Measurements from ENCODE around the gene PTPRJ. TPM values are rescaled to one million over a fixed set of nuclear protein-coding genes. Genes with fewer than 3 reads are reported as not detected.

Gene PTPRJ
- total RNA-seq, 1 donor: 6.6 TPM

DNA sequence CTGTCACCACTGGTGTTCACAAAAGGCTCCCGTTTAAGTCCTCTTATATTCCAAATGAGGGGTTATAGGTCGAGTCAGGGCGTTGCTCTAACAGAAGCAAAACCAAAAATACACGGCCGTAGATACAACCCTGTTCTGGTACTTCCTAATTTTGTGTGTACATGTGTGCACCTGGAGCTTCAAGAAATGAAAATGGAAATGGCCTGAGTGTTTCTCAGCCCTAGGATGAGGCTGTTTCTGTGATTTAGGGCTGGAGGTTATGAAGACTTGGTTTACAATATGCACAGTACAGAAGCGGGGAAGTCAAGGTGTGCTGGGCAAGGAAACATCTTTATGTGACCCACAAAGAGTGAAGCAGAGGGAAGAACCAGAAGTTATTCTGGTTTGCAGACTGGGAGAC is 125.8 kb downstream of the PTPRJ start:
- TF ChIP-seq, protein P1, sequence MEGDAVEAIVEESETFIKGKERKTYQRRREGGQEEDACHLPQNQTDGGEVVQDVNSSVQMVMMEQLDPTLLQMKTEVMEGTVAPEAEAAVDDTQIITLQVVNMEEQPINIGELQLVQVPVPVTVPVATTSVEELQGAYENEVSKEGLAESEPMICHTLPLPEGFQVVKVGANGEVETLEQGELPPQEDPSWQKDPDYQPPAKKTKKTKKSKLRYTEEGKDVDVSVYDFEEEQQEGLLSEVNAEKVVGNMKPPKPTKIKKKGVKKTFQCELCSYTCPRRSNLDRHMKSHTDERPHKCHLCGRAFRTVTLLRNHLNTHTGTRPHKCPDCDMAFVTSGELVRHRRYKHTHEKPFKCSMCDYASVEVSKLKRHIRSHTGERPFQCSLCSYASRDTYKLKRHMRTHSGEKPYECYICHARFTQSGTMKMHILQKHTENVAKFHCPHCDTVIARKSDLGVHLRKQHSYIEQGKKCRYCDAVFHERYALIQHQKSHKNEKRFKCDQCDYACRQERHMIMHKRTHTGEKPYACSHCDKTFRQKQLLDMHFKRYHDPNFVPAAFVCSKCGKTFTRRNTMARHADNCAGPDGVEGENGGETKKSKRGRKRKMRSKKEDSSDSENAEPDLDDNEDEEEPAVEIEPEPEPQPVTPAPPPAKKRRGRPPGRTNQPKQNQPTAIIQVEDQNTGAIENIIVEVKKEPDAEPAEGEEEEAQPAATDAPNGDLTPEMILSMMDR (IDR thresholded peaks at IDR 0.05; ENCODE audit: insufficient read depth, low read length): no peak
- no peak overlapping the region for H3K4me3 ChIP-seq (ENCODE audit: low read depth, low read length)
- DNase-seq (ENCODE audit: low read depth): no peak

DNA sequence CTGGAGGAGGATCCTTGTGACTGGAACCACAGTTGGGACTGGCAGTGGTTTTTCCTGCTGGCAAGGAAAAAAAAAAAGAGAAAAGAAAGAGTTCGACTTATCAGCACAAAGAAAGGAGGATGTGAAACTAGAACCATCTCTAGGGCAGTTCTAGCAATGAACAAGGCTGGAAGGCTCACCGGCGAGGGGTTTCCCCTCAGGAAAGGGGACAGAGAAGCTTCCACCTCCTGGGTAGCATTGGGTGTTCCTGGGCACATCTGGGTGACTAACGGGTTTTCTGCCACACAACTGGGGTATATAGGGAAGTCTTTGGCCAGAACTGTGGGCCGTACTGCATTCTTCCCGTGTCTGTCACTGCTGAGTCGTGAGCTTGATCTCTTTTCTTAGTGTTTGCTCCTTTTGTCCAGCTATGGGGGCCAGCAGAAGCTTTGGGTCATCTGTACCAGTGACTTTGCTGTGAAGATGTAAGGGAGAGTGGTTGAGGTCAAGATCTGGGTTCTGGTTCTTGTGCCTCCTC is 126.9 kb downstream of the PTPRJ start:
- TF ChIP-seq, protein P1 (IDR thresholded peaks at IDR 0.05; ENCODE audit: insufficient read depth, low read length): no peak
- peak; percentile 48 for DNase-seq (ENCODE audit: low read depth)
- H3K4me3 ChIP-seq (ENCODE audit: low read depth, low read length): no peak overlapping the region

DNA sequence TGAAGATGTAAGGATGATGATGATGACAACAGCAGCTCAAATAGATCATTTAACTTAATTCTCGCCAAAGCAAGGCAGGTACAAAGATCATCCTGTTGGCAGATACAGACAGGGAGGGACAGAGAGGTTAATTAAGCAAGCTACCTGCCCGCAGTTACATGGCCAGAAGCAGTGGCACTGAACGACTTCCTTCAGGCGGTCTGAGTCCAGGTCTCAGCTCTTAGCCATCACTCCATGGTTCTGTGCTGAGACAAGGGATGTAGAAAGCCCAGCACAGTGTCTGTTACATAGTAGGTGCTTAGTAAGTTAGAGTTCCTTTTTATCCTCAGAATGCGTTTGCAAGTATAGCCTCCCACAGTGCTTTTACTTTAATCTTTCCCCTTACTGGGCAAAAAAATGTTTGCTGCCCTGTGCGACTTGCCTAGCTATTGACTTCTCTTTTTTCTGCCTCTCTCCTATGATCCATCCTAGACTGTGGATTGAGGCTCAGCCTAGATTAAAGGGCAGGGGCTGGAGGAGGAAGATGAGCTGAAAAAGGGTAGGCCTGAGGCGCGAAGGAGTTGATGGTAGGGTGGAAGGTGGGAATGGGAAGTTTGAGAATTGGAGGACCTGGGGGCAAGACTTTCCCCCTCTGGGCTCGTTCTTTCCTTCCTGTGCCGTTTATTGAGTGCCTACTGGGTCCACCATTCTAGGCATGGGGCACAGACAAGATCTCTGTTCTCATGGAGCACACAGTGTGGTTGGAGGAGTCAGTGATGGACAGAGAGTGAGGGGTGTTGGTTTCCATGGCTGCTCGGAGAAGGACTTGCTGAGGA is 128.1 kb downstream of the PTPRJ start:
- H3K4me3 ChIP-seq (ENCODE audit: low read depth, low read length): no peak overlapping the region
- TF ChIP-seq, protein P1 (IDR thresholded peaks at IDR 0.05; ENCODE audit: insufficient read depth, low read length): no peak
- DNase-seq (ENCODE audit: low read depth): no peak

DNA sequence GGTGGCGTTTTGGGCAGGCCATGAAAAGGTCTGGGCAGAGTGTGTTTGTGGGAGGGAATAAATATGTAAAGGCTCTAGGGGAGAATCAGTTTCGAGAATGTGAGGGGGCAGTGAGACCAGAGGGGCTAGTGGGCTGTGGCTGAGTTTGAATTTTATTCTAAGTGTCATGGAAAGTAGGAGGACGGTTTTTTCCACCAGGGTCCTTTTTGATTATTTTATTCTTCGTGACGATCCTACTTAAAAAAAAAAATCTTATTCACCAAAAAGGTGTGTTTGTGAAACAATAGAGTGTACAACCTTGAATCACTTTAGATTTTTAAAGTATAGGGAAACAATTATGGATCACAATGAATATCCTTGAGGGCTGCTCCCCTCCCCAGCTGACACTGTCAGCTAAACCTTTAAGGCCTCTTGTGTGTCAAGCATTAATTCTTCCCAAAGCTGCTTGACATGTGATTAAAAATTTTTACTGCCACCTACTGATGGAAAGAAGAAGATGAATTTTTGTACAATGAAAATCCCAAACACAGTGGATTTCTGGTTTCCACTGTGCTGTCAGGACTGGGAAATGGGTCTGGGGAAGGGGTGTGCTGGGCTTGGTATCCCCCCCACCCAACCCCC is 128.8 kb downstream of the PTPRJ start:
- TF ChIP-seq, protein P1 (IDR thresholded peaks at IDR 0.05; ENCODE audit: insufficient read depth, low read length): peak; percentile 38
- H3K4me3 ChIP-seq (ENCODE audit: low read depth, low read length): no peak overlapping the region
- DNase-seq (ENCODE audit: low read depth): peak; percentile 71

DNA sequence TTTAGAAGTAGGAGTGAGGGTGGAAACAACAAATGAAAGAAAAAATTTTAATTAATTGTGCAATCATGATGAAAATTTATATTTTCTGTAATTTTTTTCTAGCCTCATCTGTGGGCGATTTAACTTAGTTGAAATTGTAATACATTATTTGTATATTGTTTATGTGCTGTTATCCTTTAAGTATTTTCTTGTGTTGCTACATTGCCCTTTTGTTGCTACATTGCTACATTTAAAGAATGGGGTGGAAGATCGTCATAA is 130.1 kb downstream of the PTPRJ start:
- no peak for DNase-seq (ENCODE audit: low read depth)
- no peak overlapping the region for H3K4me3 ChIP-seq (ENCODE audit: low read depth, low read length)
- TF ChIP-seq, protein P1 (IDR thresholded peaks at IDR 0.05; ENCODE audit: insufficient read depth, low read length): no peak

DNA sequence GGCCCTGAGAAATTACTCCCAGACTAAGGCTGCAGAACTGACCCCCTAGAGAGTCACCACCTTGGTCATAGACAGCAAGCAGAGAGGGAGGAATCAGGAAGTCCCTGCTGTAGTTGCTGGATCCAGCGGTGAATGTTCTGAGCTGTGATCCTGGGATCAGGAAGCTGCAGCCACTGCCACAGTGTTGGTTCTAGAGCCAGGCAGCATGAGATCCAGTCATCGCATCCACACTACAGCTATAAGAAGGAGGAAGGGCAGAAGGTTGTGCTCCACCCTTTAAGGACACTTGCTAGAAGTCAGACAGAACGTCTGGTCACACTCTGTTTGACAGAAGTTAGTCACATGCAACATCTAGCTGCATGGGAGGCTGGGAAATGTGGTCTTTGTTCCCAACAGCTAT is 131.5 kb downstream of the PTPRJ start:
- TF ChIP-seq, protein P1 (IDR thresholded peaks at IDR 0.05; ENCODE audit: insufficient read depth, low read length): no peak
- no peak for DNase-seq (ENCODE audit: low read depth)
- H3K4me3 ChIP-seq (ENCODE audit: low read depth, low read length): no peak overlapping the region

Measured in fibroblast of the aortic adventitia (primary cell).